HepG2 (cell line): Measurements from ENCODE around the gene CLIC4. TPM values are rescaled to one million over a fixed set of nuclear protein-coding genes. Genes with fewer than 3 reads are reported as not detected.
A peak's percentile ranks its signal among the peaks of the same experiment; 100 is the strongest.

Experiments used
- CEBPG ChIP-seq: IDR thresholded peaks from 2 replicates; pipeline ENCODE4 v1.6.1; 2016
- FOXA3 ChIP-seq: IDR thresholded peaks from 2 replicates; pipeline ENCODE4 v1.6.1; 2016; ENCODE audit warnings: missing genetic modification reagents, missing compliant biosample characterization
- GFI1 ChIP-seq: sonication (generic); formaldehyde crosslinking; IDR thresholded peaks from 2 replicates; pipeline ENCODE4 v1.5.0; 2020; ENCODE audit warnings: missing genetic modification reagents, mild to moderate bottlenecking, borderline replicate concordance
- HDAC2 ChIP-seq: sonication (generic); formaldehyde crosslinking; IDR thresholded peaks from 2 replicates; pipeline ENCODE4 v1.4.0; 2020; ENCODE audit warnings: missing genetic modification reagents
- KLF12 ChIP-seq: sonication (generic); formaldehyde crosslinking; IDR thresholded peaks from 2 replicates; pipeline ENCODE4 v1.4.0; 2020; ENCODE audit warnings: missing genetic modification reagents, borderline replicate concordance
- MAZ ChIP-seq, 2 experiments: sonication (generic) in 1 of 2; formaldehyde crosslinking in 1 of 2; IDR thresholded peaks; 2 replicates each; pipeline versions ENCODE4 v1.5.0 to v1.6.1; 2012 to 2020; ENCODE audit warnings: low read depth in 2 of 2, mild to moderate bottlenecking in 2 of 2, borderline replicate concordance in 1 of 2, improper control_type of control experiment in 1 of 2, low read length in 1 of 2, missing genetic modification reagents in 1 of 2, moderate library complexity in 1 of 2
- NR2F6 ChIP-seq, 2 experiments: IDR thresholded peaks; 2 replicates each; pipeline ENCODE4 v1.6.1; 2016; ENCODE audit warnings: antibody characterized with exemption in 1 of 2, mild to moderate bottlenecking in 1 of 2
- PITX1 ChIP-seq: sonication (generic); formaldehyde crosslinking; IDR thresholded peaks from 2 replicates; pipeline ENCODE4 v1.5.1; 2020; ENCODE audit warnings: mild to moderate bottlenecking, missing genetic modification reagents
- RXRA ChIP-seq: sonication (generic); formaldehyde crosslinking; IDR thresholded peaks from 2 replicates; pipeline ENCODE4 v1.5.1; 2020; ENCODE audit warnings: missing genetic modification reagents
- SNAI1 ChIP-seq: sonication (generic); formaldehyde crosslinking; IDR thresholded peaks from 2 replicates; pipeline ENCODE4 v1.5.0; 2020; ENCODE audit warnings: mild to moderate bottlenecking, missing genetic modification reagents, borderline replicate concordance
- SOX5 ChIP-seq: IDR thresholded peaks from 2 replicates; pipeline ENCODE4 v1.6.1; 2016; ENCODE audit warnings: borderline replicate concordance
- SPEN ChIP-seq: sonication (generic); formaldehyde crosslinking; IDR thresholded peaks from 2 replicates; pipeline ENCODE4 v1.5.1; 2020; ENCODE audit warnings: low read depth, mild to moderate bottlenecking, missing genetic modification reagents
- STAG1 ChIP-seq: sonication (generic); formaldehyde crosslinking; IDR thresholded peaks from 2 replicates; pipeline ENCODE4 v1.4.0; 2020; ENCODE audit warnings: missing genetic modification reagents
- ZFP90 ChIP-seq: sonication (generic); formaldehyde crosslinking; IDR thresholded peaks from 2 replicates; pipeline ENCODE4 v1.8.0; 2022; ENCODE audit warnings: missing genetic modification reagents, mild to moderate bottlenecking, inconsistent platforms, borderline replicate concordance
- ZNF136 ChIP-seq: sonication (generic); formaldehyde crosslinking; IDR thresholded peaks from 2 replicates; pipeline ENCODE4 v1.8.1; 2022; ENCODE audit warnings: low read depth, mild to moderate bottlenecking, moderate library complexity, missing genetic modification reagents
- ZNF205 ChIP-seq: IDR thresholded peaks from 2 replicates; pipeline ENCODE4 v1.6.1; 2018; ENCODE audit warnings: missing biosample characterization, missing genetic modification reagents
- ZNF230 ChIP-seq: sonication (generic); formaldehyde crosslinking; IDR thresholded peaks from 2 replicates; pipeline ENCODE4 v1.4.0; 2020; ENCODE audit warnings: mild to moderate bottlenecking, missing genetic modification reagents
- ZNF264 ChIP-seq: sonication (generic); formaldehyde crosslinking; IDR thresholded peaks from 2 replicates; pipeline ENCODE4 v1.4.0; 2020; ENCODE audit warnings: missing genetic modification reagents
- ZNF3 ChIP-seq: IDR thresholded peaks from 2 replicates; pipeline ENCODE4 v1.7.0; 2017; ENCODE audit warnings: inconsistent platforms
- ZNF350 ChIP-seq: sonication (generic); formaldehyde crosslinking; IDR thresholded peaks from 2 replicates; pipeline ENCODE4 v1.4.0; 2020; ENCODE audit warnings: mild to moderate bottlenecking, low read depth, missing genetic modification reagents, borderline replicate concordance
- ZNF607 ChIP-seq: sonication (generic); formaldehyde crosslinking; IDR thresholded peaks from 2 replicates; pipeline ENCODE4 v1.5.1; 2020; ENCODE audit warnings: missing genetic modification reagents, mild to moderate bottlenecking, borderline replicate concordance
- ZNF629 ChIP-seq: sonication (generic); formaldehyde crosslinking; conservative IDR thresholded peaks from 2 replicates; pipeline ENCODE4 v1.5.0; 2020; ENCODE audit warnings: missing genetic modification reagents
- ZNF768 ChIP-seq: sonication (generic); formaldehyde crosslinking; IDR thresholded peaks from 2 replicates; pipeline ENCODE4 v1.4.0; 2020; ENCODE audit warnings: missing genetic modification reagents
- ZNF782 ChIP-seq: sonication (generic); formaldehyde crosslinking; IDR thresholded peaks from 2 replicates; pipeline ENCODE4 v1.4.0; 2020; ENCODE audit warnings: missing genetic modification reagents, mild to moderate bottlenecking, borderline replicate concordance
- ZNF792 ChIP-seq: IDR thresholded peaks from 2 replicates; pipeline ENCODE4 v1.6.1; 2016
- polyA plus RNA-seq, 8 experiments: library from polyadenylated mRNA; depleted of rRNA in 3 of 8; stranded (reverse) in 7 of 8; unstranded in 1 of 8; fragments of >200 nt; fragmentation: Illumina TruSeq in 4 of 8; extraction: Trizol in 4 of 8; gene quantifications; 2 replicates each; pipeline versions ENCODE4 v1.2.1 to v1.2.3, GENCODE V29; 2011 to 2016; ENCODE audit warnings: low read depth in 4 of 8, missing spikeins in 1 of 8, mixed read lengths in 1 of 8; ENCODE audit not compliant: insufficient read depth in 1 of 8
- total RNA-seq, 5 experiments: library from RNA; depleted of rRNA; stranded (reverse); fragments of >200 nt; fragmentation: Illumina TruSeq; extraction: Trizol; gene quantifications; 2 replicates each; pipeline ENCODE4 v1.2.3, GENCODE V29; 2016; ENCODE audit warnings: low read depth in 1 of 5
- TF ChIP-seq, protein P1 (sequence below): sonication (generic); formaldehyde crosslinking; IDR thresholded peaks from 2 replicates; pipeline ENCODE4 v1.5.0; 2020; ENCODE audit warnings: mild to moderate bottlenecking, missing genetic modification reagents, moderate library complexity
- TF ChIP-seq, protein P2 (sequence below): sonication (generic); formaldehyde crosslinking; IDR thresholded peaks from 2 replicates; pipeline ENCODE4 v1.4.0; 2020; ENCODE audit warnings: missing genetic modification reagents

Gene CLIC4
- total and polyA plus RNA-seq, 2 of the 13 experiments (the other 11 are each of a cell fraction or from before 2014, with no cell fraction given) = 23.3 to 77.4 TPM

DNA sequence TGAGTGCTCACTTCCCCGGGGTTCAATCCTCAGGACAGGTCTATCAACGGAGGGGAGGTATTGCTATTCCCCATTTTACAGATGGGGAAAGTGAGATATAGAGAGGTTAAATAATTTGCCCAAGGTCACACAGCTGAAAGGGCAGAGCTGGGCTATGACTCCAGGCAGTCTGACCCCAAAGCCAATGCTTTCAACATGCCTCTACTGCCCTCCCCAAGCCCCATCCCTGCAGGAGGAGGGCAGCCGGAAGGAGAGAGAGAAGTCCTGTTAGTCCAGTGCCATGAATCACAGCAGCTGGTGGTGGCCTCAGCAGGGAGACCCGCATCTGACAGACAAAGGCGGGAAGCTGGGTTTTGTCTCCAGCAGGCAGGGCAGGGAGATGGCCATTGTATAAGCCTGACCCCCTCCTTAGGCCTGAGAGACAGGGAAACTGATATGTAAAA, 20.0 kb upstream of the CLIC4 start (continued):
- TF ChIP-seq, protein P1, sequence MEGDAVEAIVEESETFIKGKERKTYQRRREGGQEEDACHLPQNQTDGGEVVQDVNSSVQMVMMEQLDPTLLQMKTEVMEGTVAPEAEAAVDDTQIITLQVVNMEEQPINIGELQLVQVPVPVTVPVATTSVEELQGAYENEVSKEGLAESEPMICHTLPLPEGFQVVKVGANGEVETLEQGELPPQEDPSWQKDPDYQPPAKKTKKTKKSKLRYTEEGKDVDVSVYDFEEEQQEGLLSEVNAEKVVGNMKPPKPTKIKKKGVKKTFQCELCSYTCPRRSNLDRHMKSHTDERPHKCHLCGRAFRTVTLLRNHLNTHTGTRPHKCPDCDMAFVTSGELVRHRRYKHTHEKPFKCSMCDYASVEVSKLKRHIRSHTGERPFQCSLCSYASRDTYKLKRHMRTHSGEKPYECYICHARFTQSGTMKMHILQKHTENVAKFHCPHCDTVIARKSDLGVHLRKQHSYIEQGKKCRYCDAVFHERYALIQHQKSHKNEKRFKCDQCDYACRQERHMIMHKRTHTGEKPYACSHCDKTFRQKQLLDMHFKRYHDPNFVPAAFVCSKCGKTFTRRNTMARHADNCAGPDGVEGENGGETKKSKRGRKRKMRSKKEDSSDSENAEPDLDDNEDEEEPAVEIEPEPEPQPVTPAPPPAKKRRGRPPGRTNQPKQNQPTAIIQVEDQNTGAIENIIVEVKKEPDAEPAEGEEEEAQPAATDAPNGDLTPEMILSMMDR (CRISPR knock-in tag) = 0 out of 2 replicates have a peak, but pooled peaks have one; percentile 20
- no peak for TF ChIP-seq STAG1 (CRISPR knock-in tag)
- TF ChIP-seq ZNF629 (CRISPR knock-in tag) = peak; percentile 98
- peak; percentile 60; the same call in 1 of the 2 replicates for TF ChIP-seq RXRA (CRISPR knock-in tag)
- TF ChIP-seq ZNF3 (CRISPR knock-in tag) = 0 out of 2 replicates have a peak, but pooled peaks have one; percentile 16
- peak; percentile 31; the same call in 1 of the 2 replicates for TF ChIP-seq SPEN (CRISPR knock-in tag)
- TF ChIP-seq, protein P2, sequence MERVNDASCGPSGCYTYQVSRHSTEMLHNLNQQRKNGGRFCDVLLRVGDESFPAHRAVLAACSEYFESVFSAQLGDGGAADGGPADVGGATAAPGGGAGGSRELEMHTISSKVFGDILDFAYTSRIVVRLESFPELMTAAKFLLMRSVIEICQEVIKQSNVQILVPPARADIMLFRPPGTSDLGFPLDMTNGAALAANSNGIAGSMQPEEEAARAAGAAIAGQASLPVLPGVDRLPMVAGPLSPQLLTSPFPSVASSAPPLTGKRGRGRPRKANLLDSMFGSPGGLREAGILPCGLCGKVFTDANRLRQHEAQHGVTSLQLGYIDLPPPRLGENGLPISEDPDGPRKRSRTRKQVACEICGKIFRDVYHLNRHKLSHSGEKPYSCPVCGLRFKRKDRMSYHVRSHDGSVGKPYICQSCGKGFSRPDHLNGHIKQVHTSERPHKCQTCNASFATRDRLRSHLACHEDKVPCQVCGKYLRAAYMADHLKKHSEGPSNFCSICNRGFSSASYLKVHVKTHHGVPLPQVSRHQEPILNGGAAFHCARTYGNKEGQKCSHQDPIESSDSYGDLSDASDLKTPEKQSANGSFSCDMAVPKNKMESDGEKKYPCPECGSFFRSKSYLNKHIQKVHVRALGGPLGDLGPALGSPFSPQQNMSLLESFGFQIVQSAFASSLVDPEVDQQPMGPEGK (CRISPR knock-in tag) = peak; percentile 78
- TF ChIP-seq PITX1 (CRISPR knock-in tag) = peak; percentile 61; the same call in 1 of the 2 replicates
- peak; percentile 90; the same call in 1 of the 2 replicates for TF ChIP-seq GFI1 (CRISPR knock-in tag)
- TF ChIP-seq ZFP90 (CRISPR knock-in tag) = peak; percentile 58; the same call in 1 of the 2 replicates
- no peak for TF ChIP-seq ZNF607 (CRISPR knock-in tag)
- peak; percentile 63; the same call in 1 of the 2 replicates for TF ChIP-seq HDAC2 (CRISPR knock-in tag)
- TF ChIP-seq NR2F6 (IDR thresholded peaks at IDR 0.05) = peak; percentile 27
- peak; percentile 24; the same call in 1 of the 2 replicates for TF ChIP-seq NR2F6 (CRISPR knock-in tag; IDR thresholded peaks at IDR 0.05)
- peak; percentile 30; the same call in 1 of the 2 replicates for TF ChIP-seq SOX5 (CRISPR knock-in tag)
- peak; percentile 35; the same call in 1 of the 2 replicates for TF ChIP-seq ZNF350
- no peak for TF ChIP-seq ZNF136
- TF ChIP-seq ZNF782 (CRISPR knock-in tag) = no peak
- no peak for TF ChIP-seq SNAI1 (CRISPR knock-in tag)
- TF ChIP-seq KLF12 (CRISPR knock-in tag) = 0 out of 2 replicates have a peak, but pooled peaks have one; percentile 27
- TF ChIP-seq FOXA3 (CRISPR knock-in tag) = 0 out of 2 replicates have a peak, but pooled peaks have one; percentile 19
- 0 out of 2 replicates have a peak, but pooled peaks have one; percentile 13 for TF ChIP-seq MAZ (IDR thresholded peaks at IDR 0.05; ENCODE audit: borderline replicate concordance, low read depth, low read length)
- TF ChIP-seq MAZ (CRISPR knock-in tag; IDR thresholded peaks at IDR 0.05; ENCODE audit: low read depth) = no peak
- TF ChIP-seq ZNF205 = peak; percentile 90
- TF ChIP-seq CEBPG (CRISPR knock-in tag) = 0 out of 2 replicates have a peak, but pooled peaks have one; percentile 17
- TF ChIP-seq ZNF768 (CRISPR knock-in tag) = peak; percentile 40; the same call in 1 of the 2 replicates
- no peak for TF ChIP-seq ZNF264 (CRISPR knock-in tag)
- no peak for TF ChIP-seq ZNF230 (CRISPR knock-in tag)
- TF ChIP-seq ZNF792 (CRISPR knock-in tag) = 0 out of 2 replicates have a peak, but pooled peaks have one; percentile 28
